HG02678 (cell line): ENCODE data around the gene ZNF821.
"Not testable (repeated sequence)": the region's sequence is repeated elsewhere in the genome, so short reads cannot be mapped to it uniquely, and the experiment has no call there.

ENCODE experiments used
- ATAC-seq: cut with Tn5 transposase; IDR thresholded peaks from one replicate; pipeline ENCODE4 v1.9.1; 2021; ENCODE audit warnings: mild to moderate bottlenecking, moderate library complexity; ENCODE audit not compliant: unreplicated experiment

Gene ZNF821

GRCh38 chr16:71826533-71827017 lies 57.4 kb downstream of the ZNF821 start:
- no peak for ATAC-seq

GRCh38 chr16:71817155-71817500 lies 66.9 kb downstream of the ZNF821 start:
- ATAC-seq: peak; percentile 5

- ATAC-seq: no peak
These were observed 72.7 kb downstream of the ZNF821 start for GRCh38 chr16:71811261-71811803.

- ATAC-seq: not testable (repeated sequence)
These were observed 73.8 kb downstream of the ZNF821 start for GRCh38 chr16:71810155-71810530.
